Inflammatory macrophage treated with lipopolysaccharide for 1 hour (primary cell): Measurements from ENCODE around the gene CFB.
A peak's percentile ranks its signal among the peaks of the same experiment; 100 is the strongest.
"Not testable (repeated sequence)": the region's sequence is repeated elsewhere in the genome, so short reads cannot be mapped to it uniquely, and the experiment has no call there.

ENCODE experiments used
- DNase-seq, 2 donors: peaks; one replicate each; pipeline ENCODE4 v3.0.0-alpha.2; 2020 to 2022

CFB gene

GRCh38 chr6:31945507-31946369 is at the start of gene CFB:
Gene CFB (plus strand): TSS chr6:31946095. CDS start chr6:31946222, 127 bp downstream.
- DNase-seq = peak; percentile 88 to 90

GRCh38 chr6:31896493-31896855 is 49.4 kb upstream of the CFB start:
- no peak for DNase-seq

- no peak for DNase-seq
Measured at GRCh38 chr6:31896856-31897611, 48.9 kb upstream of the CFB start.

GRCh38 chr6:31897612-31898382 is 48.1 kb upstream of the CFB start, which contains the start of gene EHMT2:
Gene EHMT2 (minus strand): TSS chr6:31897698. CDS start chr6:31897677, 21 bp downstream.
- peak; percentile 73 to 87 for DNase-seq

- no peak for DNase-seq
Measured at GRCh38 chr6:31898383-31899011, 47.4 kb upstream of the CFB start.

- DNase-seq = no peak
Measured at GRCh38 chr6:31899215-31899614, 46.7 kb upstream of the CFB start.

GRCh38 chr6:31899882-31900722 is 45.8 kb upstream of the CFB start:
- no peak for DNase-seq

- no peak for DNase-seq
Measured at GRCh38 chr6:31900917-31901414, 44.9 kb upstream of the CFB start.

- DNase-seq = no peak
Measured at GRCh38 chr6:31901415-31901952, 44.4 kb upstream of the CFB start.

GRCh38 chr6:31901953-31902643 is 43.8 kb upstream of the CFB start, which contains the start of gene ZBTB12:
Gene ZBTB12 (minus strand): TSS chr6:31902086. CDS start chr6:31901305, 781 bp downstream.
- peak; percentile 48 to 68 for DNase-seq

- no peak for DNase-seq
Measured at GRCh38 chr6:31903957-31904356, 41.9 kb upstream of the CFB start.

- DNase-seq = no peak
Measured at GRCh38 chr6:31905041-31905440, 40.9 kb upstream of the CFB start.

GRCh38 chr6:31906122-31906521 is 39.8 kb upstream of the CFB start:
- DNase-seq = no peak

- DNase-seq = not testable (repeated sequence)
Measured at GRCh38 chr6:31906727-31907126, 39.2 kb upstream of the CFB start.

GRCh38 chr6:31907158-31907813 is 38.6 kb upstream of the CFB start:
- peak; percentile 84 to 94 for DNase-seq

GRCh38 chr6:31908255-31908654 is 37.6 kb upstream of the CFB start:
- DNase-seq = not testable (repeated sequence)

- DNase-seq = peak; percentile 64 to 68
Measured at GRCh38 chr6:31908791-31909190, 37.1 kb upstream of the CFB start.

GRCh38 chr6:31909298-31909697 is 36.6 kb upstream of the CFB start:
- DNase-seq = not testable (repeated sequence)

- no peak for DNase-seq
Measured at GRCh38 chr6:31911826-31912585, 33.9 kb upstream of the CFB start.
